SK-N-DZ (cell line): ENCODE data around the gene ARIH1. TPM values are rescaled to one million over a fixed set of nuclear protein-coding genes. Genes with fewer than 3 reads are reported as not detected.
"Not testable (repeated sequence)": the region's sequence is repeated elsewhere in the genome, so short reads cannot be mapped to it uniquely, and the experiment has no call there.

Experiments used
- DNase-seq: peaks from one replicate; pipeline ENCODE4 v3.0.0-alpha.2; 2015; ENCODE audit warnings: low spot score
- polyA plus RNA-seq, 2 experiments: library from polyadenylated mRNA; depleted of rRNA; stranded (reverse); fragments of >200 nt; gene quantifications; 2 replicates each; pipeline ENCODE4 v1.2.3, GENCODE V29; 2014

Gene ARIH1, protein sequence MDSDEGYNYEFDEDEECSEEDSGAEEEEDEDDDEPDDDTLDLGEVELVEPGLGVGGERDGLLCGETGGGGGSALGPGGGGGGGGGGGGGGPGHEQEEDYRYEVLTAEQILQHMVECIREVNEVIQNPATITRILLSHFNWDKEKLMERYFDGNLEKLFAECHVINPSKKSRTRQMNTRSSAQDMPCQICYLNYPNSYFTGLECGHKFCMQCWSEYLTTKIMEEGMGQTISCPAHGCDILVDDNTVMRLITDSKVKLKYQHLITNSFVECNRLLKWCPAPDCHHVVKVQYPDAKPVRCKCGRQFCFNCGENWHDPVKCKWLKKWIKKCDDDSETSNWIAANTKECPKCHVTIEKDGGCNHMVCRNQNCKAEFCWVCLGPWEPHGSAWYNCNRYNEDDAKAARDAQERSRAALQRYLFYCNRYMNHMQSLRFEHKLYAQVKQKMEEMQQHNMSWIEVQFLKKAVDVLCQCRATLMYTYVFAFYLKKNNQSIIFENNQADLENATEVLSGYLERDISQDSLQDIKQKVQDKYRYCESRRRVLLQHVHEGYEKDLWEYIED
- 23.5 and 26.6 TPM in 2 replicates for polyA plus RNA-seq (2014; cell fraction: cytosol; rRNA removed)
- 32.9 and 45.1 TPM in 2 replicates for polyA plus RNA-seq (2014; cell fraction: nucleus; rRNA removed)

DNA sequence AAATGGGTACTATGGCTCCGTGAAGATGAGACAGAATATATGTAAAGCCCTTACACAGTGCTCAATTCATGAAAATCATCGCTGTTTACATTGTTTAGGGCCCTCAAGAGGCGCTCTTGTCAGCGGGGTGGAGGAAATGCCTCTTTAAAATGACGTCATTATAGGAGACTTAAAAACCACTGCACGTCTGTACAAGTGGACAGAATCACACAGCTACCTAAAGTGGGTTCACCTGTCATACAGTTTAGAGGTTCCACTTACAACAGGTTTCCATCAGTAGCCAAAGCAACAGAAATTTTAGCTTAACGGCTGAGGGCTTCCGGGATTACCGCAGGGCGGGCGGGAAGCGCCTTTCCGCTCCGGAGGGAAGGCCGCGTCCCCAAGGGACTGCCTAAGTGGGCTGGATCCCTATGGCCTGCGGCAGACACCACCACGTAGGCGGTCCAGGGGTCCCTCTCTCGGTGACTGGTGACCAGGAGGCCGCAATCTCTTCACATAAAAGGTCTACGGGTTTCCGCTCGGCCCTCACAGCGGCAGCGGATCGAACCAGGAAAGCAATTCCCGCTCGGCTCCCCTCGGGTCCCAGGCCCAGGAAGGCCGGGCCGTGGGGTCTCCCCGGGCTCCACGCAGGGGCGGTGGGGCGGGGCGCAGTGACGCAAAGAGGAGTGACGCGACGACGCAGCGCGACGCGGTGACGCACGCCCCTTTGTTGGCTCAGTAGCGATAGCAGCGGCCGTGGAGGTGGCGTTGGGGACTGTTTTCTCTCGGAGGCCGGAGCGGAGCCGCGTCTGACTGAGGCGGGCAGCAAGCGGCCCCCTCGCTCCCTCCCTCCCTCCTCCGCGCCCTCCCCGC is at the start of gene ARIH1:
Gene ARIH1 (plus strand): TSS at position 717 of the 852 bp plus-strand sequence. CDS start 310 bp downstream, outside the sequence.
- peak; percentile 95 for DNase-seq

DNA sequence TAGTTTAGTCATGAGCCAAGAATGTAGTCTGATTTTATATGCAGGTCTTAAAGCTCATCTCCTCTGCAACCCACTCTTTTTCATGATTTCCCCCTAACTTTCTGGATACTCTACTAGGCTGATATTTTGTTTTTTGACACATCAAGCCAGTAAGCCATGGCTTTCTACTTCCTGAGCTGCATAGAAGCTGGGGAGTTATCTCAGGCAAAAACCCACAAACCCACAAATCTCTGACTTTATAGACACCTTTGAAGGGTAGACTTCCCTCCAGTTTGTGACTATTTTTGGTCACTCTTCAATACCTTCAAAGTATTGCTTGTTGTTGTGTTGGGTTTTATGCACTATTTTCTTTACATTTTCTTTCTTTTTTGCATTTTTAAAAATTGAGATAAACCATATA is 47.4 kb upstream of the ARIH1 start:
- DNase-seq, result no peak

DNA sequence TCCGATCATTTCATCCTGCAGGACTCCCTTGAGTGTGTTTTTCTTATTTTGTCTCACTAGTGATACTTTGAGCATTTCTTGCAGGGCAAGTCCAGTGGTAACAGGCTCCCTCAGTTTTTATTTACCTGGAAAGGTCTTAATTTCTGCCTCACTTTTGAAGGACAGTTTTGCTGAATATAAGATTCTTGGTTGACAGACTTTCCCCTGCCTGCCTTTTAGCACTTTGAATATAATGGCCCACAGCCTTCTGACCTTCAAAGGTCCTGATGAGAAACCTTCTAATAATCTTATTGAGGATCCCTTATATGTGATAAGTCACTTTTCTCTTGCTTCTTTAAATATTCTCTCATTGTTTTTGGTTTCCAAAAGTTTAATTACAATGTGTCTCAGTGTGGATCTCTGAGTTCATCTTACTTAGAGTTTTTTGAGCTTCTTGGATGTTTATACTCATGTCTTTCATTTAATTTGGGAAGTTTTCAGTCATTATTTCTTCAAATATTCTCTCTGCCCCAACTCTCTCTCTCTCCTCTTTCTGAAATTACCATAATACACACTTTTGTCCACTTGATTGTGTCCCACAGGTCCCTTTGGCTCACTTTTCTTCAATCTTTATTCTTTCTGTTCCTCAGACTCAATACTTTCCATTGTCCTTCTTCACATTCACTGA is 36.3 kb upstream of the ARIH1 start:
- no peak for DNase-seq

DNA sequence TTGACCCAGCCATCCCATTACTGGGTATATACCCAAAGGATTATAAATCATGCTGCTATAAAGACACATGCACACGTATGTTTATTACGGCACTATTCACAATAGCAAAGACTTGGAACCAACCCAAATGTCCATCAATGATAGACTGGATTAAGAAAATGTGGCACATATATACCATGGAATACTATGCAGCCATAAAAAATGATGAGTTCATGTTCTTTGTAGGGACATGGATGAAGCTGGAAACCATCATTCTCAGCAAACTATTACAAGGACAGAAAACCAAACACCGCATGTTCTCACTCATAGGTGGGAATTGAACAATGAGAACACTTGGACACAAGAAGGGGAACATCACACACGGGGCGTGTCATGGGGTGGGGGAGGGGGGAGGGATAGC is 31.3 kb upstream of the ARIH1 start:
- not testable (repeated sequence) for DNase-seq

DNA sequence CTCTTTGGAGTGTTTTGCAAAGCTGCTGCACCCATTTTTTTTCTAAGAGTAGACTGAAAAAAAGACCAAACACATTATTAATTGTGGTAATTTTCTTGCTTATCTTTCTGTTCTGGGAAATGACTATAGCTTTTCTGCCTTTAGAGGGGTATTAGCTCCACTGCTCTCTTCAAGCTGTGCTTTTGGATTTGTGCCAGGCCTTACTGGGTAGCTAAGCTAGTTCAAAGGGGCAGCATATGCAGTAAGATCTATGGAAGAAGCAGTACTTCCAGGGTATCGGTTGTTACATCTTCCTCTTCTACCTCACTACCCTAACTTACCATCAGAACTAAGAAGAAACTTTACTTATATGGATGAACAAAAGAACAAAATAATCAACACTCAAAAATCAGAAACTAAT is 28.7 kb upstream of the ARIH1 start:
- DNase-seq, result no peak

DNA sequence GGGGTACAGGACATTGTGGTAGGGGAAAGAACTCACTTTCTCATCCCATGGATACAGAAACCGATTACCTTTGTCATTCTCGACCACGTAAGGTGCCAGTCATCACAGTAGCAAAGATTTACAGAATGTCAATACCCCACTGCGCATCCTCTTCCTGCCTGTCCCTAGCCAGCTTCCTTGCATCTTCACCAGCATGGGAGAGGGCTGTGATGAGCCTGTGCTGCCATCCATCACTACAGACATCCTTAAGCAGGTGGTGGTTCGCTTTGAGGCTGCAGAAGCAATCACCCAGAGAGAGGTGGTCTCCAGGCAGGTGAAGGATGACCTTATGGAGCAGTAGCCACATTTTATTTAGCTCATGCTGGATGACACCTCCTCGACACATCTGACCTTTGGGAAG is 23.3 kb upstream of the ARIH1 start:
- no peak for DNase-seq

DNA sequence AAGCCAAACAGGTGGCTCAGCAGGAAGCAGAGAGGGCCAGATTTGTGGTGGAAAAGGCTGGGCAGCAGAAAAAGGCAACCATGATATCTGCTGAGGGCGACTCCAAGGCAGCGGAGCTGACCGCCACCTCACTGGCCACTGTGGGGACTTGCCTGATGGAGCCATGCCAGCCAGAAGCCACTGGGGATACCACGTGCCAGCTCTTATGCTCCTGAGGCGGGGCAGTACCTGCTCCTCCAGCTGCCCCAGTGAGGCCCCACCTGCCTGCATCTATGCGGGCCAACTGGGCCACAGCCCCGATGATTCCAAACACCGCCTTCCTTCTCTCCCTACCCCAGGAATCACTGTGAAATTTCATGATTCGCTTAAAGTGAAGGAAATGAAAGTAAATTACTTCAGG is 22.9 kb upstream of the ARIH1 start:
- DNase-seq, result no peak

DNA sequence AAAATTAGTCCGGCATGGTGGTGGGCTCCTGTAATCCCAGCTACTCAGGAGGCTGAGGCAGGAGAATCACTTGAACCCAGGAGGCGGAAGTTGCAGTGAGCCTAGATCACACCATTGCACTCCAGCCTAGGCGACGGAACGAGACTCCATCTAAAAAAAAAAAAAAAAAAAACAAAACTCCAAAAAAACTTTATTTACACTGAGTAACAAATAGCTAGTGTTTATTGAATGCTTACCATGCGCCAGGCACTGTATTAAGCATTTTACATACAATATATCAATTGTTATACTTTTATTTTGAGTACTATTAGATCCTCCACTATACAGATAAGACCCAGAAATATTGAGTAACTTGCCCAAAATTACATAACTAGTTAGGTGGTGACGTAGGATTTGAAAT is 17.4 kb upstream of the ARIH1 start:
- DNase-seq, result no peak

DNA sequence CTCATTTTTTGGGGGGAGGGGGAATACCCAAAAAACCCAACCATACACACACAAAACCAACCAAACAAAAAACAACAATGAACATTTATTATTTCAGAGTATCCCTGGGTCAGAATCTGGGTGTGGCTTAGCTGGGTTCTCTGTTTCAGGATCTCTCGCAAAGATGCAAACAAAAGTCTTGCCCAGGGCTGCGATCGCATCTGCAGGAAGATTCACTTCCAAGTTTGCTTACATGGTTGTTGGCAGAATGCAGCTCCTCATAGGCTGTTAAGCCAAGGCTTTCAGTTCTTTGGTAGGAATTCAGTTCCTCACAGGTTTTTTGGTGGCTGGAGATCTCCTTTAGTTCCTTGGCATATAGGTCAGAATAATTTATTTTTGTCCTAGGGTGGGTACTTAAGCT is 13.7 kb upstream of the ARIH1 start:
- DNase-seq, result no peak

DNA sequence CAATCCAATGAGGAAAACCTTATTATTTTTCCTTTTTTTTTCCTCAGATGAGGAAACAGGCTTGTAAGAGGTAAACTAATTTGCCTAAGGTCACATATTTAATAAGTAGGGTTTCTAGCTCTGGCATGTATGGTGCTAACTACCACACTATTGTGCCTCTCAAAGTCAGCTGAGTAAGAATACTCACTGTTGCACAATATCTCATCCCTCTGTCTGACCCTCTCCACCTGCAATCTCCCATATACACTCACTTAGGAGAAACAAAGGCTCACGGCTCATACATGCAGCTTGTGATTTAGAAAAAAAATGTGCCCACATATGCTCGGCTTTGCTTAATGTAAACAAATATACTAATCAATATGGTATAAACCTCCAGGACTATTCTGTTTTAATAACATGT is 10.4 kb upstream of the ARIH1 start:
- DNase-seq, result no peak

DNA sequence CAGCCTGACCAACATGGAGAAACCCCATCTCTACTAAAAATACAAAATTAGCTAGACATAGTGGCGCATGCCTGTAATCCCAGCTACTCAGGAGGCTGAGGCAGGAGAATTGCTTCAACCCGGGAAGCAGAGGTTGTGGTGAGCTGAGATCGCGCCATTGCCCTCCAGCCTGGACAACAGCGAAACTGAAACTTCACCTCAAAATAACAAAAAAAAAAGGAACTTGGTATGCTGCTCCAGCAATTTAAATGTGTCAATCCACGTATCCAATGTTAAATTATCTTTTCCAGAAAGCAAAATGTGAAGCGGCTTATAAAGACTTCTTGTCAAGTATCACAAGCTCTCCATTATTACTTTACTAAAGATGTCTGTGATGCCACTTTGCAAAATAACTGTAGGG is 9.9 kb upstream of the ARIH1 start:
- DNase-seq, result no peak

DNA sequence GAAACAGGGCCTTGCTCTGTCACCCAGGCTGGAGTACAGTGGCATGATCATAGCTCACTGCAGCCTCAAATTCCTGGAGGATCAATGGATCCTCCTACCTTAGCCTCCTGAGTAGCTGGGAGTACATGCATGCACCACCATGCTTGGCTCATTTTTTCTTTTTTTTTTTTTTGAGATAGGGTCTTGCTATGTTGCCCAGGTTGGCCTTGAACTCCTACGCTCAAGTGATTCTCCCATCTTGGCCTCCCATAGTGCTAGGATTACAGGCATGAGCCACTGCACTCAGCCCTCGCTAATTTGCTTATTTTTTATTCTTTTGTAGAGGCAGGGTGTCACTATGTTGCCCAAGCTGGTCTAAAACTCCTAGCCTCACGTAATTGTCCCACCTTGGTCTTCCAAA is 6.0 kb upstream of the ARIH1 start:
- no peak for DNase-seq

DNA sequence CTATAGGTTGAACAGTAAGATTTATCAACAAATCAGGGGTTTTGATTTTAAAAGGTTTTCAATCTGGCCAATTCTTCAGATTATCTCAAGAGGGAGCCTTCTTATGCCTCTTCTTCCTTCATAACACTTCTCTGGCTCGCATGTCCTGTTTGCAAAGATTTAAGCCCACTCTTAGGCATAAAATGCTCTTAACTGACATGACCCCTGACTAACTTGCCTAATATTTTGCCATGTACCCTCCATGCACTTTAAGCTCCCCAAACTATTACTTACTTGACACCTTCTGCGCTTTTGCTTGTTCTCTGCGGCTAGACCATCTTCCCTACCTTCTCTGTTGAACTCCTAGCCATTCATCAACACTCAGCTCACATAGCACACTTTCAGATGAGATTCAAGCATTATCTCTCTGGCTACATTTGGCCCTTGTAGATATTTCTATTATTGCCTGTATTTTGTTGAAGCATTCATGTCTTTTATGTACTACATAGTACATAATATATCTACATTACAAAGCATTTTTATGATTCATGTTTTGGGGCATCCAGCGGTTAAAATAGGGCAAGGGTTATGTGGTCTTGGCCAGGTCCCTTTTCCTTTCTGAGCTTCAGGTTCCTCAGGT is 1.0 kb upstream of the ARIH1 start:
- DNase-seq, result peak; percentile 40

DNA sequence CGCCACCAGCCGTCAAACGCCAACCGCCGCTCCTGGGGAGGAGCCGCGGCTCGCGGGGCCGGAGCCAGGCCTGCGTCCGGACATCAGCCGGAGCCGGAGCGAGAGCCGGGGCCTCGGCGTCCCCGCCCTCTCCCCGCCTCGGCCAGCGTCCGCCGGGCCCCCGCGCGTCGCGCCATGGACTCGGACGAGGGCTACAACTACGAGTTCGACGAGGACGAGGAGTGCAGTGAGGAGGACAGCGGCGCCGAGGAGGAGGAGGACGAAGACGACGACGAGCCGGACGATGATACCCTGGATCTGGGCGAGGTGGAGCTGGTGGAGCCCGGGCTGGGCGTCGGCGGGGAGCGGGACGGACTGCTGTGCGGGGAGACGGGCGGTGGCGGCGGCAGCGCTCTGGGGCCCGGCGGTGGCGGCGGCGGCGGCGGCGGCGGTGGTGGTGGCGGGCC is 359 bp downstream of the ARIH1 start:
- no peak for DNase-seq

DNA sequence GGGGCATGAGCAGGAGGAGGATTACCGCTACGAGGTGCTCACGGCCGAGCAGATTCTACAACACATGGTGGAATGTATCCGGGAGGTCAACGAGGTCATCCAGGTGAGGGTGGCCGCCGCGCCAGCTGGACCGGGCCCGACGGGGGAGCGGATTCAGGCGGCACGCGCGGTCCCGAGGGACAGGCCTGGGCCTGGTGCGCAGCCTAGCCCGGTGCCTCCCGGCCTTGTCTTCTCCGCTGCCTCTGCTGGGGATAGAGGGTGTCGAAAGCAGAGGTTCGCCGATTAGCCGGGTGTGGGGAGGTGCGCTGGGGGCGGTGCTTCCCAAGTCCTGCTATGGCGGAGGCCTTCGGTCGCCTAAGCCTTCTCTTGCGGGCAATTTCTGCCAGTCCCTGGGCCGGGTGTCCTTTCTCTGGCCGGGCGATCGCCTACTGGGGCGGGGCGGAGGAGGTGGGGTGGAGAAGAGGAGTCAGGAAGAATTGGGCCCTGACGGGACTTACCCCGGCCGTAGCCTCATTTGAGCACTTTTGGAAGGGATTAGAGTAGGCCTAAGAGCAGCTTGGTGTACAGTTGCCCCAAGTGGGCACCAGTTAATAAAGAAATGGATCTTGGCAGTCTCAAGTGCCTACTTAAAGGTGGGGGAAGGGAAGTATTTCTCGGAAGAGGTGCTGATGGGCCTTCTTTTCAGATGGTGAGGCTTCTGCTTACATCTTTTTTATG is 940 bp downstream of the ARIH1 start:
- DNase-seq, result peak; percentile 64

DNA sequence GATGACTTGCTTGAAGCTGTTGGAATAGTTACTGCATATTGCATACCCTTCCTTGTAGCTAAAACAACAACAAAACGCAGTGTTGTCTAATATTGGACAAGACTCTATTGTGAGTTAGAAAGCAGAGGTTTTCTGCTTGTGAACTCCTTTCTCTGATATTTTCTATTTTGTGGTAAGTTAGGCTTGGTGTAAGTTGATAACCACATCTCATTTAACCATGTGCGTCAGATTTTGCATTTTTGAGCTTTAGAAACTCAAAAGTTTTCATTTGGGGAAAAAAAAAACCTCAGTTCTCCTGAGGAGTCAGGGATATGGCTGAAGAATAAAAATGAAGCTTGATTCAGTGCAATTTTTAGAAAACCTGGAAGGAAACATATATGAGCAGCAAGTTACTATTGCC is 1.5 kb downstream of the ARIH1 start:
- DNase-seq, result no peak

DNA sequence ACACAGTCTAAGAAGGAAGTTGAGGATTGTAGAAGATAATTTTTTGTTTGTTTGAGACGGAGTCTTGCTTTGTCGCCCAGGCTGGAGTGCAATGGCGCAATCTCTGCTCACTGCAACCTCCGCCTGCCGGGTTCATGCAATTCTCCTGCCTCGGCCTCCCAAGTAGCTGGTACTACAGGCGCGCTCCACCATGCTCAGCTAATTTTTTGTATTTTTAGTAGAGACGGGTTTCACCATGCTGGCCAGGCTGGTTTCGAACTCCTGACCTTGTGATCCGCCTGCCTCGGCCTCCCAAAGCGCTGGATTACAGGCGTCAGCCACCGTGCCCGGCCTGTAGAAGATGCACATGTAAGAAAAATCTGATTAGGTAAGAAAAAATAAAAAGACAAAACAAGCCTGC is 2.2 kb downstream of the ARIH1 start:
- not testable (repeated sequence) for DNase-seq

DNA sequence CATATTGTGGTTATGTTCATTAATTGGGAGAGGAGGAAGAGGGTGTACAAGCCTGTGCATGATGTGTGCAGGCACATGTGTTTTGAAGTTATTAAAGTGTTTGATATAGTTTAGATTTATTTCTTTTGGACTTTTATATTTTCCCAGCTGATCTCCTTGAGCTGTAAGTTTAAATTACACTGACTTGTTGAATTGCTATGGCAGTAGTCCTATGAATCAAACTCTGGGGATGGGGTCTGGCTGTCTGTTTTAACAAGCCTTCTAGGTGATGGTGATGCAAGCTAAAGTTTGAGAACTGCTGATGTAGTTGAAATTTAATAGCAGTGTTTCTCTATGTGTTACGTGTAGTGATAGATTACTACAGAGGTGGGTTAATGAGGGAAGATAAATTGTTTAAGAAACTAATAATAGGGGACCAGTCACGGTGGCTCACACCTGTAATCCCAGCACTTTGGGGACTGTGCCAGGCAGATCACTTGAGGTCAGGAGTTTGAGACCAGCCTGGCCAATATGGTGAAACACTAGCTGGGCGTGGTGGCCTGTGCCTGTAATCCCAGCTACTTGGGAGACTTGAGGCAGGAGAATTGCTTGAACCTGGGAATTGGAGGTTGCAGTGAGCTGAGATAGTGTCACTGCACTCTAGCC is 7.0 kb downstream of the ARIH1 start:
- DNase-seq, result no peak

DNA sequence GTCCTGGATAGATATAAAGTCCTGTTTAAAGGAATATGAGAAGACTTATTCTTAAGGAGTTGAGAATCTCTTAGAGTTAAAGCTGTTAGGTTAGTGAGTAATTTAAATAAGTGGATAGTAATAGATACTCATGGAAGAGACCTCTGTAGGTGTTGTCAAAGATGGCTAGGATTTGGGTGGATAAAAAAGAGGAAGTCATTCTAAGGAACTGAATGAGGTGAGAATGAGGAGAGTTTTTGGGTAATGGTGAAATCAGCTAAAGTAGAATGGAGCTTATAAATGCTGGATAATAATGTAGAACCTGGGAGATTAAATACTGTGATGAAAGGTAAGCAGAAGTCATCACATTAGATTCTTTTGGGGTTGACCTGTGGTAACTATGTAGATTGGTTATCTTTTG is 8.1 kb downstream of the ARIH1 start:
- DNase-seq, result no peak

DNA sequence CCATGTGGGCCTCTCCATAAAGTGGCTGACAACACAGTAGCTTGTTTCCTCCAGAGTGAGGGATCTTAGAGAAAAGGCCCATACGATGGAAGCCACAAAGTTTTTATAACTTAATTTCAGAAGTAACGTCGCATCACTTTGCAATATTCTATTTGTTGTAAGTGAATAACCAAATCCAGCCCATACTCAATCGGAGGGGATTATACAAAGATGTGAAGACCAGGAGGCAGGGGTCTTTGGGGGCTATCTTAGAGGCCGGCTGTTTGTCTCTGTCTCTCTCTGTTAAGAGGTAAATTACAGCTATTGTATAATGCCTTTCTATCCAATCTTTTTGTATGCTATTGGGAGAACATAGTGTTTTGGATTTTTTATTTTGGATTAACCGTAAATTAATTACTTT is 9.1 kb downstream of the ARIH1 start:
- DNase-seq, result no peak
